C4-2B (cell line): ENCODE data around the gene TAOK2.

Source experiments
- H3K27ac ChIP-seq: fragments of 450-650 bp; 2 replicates; pipeline ENCODE4 v1.5.1; 2017
- ZFX ChIP-seq: fragments of 450-650 bp; IDR thresholded peaks from 2 replicates; pipeline ENCODE4 v1.6.1; 2017
- TF ChIP-seq, protein P1 (sequence below): fragments of 450-650 bp; conservative IDR thresholded peaks from 2 replicates; pipeline ENCODE4 v1.5.1; 2017; ENCODE audit warnings: mild to moderate bottlenecking

Gene TAOK2

DNA sequence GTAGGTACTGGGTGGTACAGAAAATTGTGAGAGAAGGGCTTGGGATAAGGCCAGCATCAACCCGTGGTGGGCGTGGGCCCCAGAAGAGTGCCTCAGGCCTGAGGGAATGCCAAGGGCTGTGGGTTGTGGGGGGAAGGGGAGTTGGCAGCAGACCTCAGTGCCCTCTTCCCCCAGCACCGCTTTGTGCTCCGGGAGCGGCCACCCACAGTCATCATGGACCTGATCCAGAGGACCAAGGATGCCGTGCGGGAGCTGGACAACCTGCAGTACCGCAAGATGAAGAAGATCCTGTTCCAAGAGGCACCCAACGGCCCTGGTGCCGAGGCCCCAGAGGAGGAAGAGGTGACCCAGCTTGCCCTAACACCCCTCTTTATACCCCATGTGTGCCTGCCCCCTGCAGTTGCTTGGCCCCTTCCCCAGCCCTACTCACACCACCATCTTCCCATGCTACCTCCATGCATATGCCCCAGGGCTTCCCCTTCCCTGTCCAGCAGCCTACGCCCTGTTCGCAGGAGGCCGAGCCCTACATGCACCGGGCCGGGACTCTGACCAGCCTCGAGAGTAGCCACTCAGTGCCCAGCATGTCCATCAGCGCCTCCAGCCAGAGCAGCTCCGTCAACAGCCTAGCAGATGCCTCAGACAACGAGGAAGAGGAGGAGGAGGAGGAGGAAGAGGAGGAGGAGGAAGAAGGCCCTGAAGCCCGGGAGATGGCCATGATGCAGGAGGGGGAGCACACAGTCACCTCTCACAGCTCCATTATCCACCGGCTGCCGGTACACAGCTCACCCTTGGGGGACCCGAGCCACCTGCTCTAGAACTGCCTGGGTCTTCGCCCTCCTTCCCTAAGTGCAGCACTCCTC lies 9.1 kb downstream of the TAOK2 start:
- no peak for TF ChIP-seq ZFX
- TF ChIP-seq, protein P1, sequence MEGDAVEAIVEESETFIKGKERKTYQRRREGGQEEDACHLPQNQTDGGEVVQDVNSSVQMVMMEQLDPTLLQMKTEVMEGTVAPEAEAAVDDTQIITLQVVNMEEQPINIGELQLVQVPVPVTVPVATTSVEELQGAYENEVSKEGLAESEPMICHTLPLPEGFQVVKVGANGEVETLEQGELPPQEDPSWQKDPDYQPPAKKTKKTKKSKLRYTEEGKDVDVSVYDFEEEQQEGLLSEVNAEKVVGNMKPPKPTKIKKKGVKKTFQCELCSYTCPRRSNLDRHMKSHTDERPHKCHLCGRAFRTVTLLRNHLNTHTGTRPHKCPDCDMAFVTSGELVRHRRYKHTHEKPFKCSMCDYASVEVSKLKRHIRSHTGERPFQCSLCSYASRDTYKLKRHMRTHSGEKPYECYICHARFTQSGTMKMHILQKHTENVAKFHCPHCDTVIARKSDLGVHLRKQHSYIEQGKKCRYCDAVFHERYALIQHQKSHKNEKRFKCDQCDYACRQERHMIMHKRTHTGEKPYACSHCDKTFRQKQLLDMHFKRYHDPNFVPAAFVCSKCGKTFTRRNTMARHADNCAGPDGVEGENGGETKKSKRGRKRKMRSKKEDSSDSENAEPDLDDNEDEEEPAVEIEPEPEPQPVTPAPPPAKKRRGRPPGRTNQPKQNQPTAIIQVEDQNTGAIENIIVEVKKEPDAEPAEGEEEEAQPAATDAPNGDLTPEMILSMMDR, result no peak
- no peak overlapping the region for H3K27ac ChIP-seq

DNA sequence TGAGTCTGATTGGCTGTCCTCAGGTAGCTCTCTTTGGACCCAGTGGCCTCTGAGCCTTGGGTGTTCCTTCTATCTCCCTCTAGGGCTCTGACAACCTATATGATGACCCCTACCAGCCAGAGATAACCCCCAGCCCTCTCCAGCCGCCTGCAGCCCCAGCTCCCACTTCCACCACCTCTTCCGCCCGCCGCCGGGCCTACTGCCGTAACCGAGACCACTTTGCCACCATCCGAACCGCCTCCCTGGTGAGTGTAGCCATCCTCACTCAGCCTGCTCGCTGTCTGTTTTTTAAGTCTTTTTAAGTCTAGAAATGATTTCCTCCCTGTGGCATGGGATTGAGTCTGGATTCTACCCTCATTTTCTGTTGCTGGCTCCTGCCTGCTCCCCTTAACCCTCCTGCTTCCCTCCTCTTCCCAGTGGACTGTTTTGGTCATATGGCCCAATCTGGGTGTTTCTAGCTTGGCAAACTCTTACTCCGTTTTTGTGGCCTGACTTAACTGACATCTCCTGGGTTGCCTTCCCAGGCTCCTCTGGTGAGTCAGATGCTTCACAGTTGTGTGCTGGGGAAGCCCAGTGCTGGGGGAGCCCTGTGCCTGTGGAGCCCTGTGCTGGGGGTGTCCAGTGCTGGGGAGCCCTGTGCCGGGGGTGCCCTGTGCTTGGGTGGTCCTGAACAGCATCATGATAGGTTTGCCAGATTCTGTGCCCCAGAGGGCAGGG lies 9.9 kb downstream of the TAOK2 start:
- TF ChIP-seq, protein P1, result no peak
- TF ChIP-seq ZFX, result no peak
- no peak overlapping the region for H3K27ac ChIP-seq

- TF ChIP-seq ZFX, result no peak
- TF ChIP-seq, protein P1, result no peak
- no peak overlapping the region for H3K27ac ChIP-seq
Observed at GRCh38 chr16:29984137-29984763, 10.6 kb downstream of the TAOK2 start.

- H3K27ac ChIP-seq, result no peak overlapping the region
- TF ChIP-seq, protein P1, result no peak
- no peak for TF ChIP-seq ZFX
Observed at GRCh38 chr16:29984764-29985147, 11.1 kb downstream of the TAOK2 start.

GRCh38 chr16:29985271-29985811 lies 11.7 kb downstream of the TAOK2 start:
- TF ChIP-seq, protein P1, result no peak
- TF ChIP-seq ZFX, result no peak
- no peak overlapping the region for H3K27ac ChIP-seq

- no peak overlapping the region for H3K27ac ChIP-seq
- TF ChIP-seq ZFX, result no peak
- TF ChIP-seq, protein P1, result no peak
Observed at GRCh38 chr16:29986231-29986630, 12.6 kb downstream of the TAOK2 start.

GRCh38 chr16:29986931-29987330 lies 13.3 kb downstream of the TAOK2 start:
- TF ChIP-seq, protein P1, result no peak
- no peak for TF ChIP-seq ZFX

More at GRCh38 chr16:29986931-29987330, 13.3 kb downstream of the TAOK2 start:
- H3K27ac ChIP-seq, result no peak overlapping the region
